Ovary (tissue), 3 donors: ENCODE results near the gene ODAM.

Experiments
- CTCF ChIP-seq, 3 donors: fragments of 450-650 bp in 2 of 3; fragments of 200-600 bp in 1 of 3; IDR thresholded peaks; one replicate each; pipeline versions ENCODE4 v1.5.1 to v1.8.0; 2016 to 2022; ENCODE audit warnings: antibody characterized with exemption in 3 of 3, mild to moderate bottlenecking in 1 of 3
- EP300 ChIP-seq: sonication (generic); formaldehyde crosslinking; IDR thresholded peaks from one replicate; pipeline ENCODE4 v1.6.1; 2017; ENCODE audit warnings: antibody characterized with exemption
- POLR2A ChIP-seq: fragments of 450-650 bp; IDR thresholded peaks from one replicate; pipeline ENCODE4 v1.6.1; 2017; ENCODE audit warnings: antibody characterized with exemption, mild to moderate bottlenecking, moderate library complexity
- donor health status: DM: no; HTN: no; CAD: no.

- TF ChIP-seq POLR2A (no peak), EP300 (no peak), CTCF (IDR thresholded peaks at IDR 0.05) (no peak)
Measured at GRCh38 chr4:70187216-70187615, 8.3 kb upstream of the ODAM start.
